ENCODE measurements around the gene PRDM15. TPM values are rescaled to one million over a fixed set of nuclear protein-coding genes. Genes with fewer than 3 reads are reported as not detected.

PRDM15 gene
- total RNA-seq, 1 experiment from 2014 or later, result 9.8 TPM

- Histone ChIP-seq H3K27ac (ENCODE audit: low read depth, low read length) (no peak overlapping the region), H3K9ac (ENCODE audit: low read length) (no peak overlapping the region), H3K9me2 (ENCODE audit: insufficient read depth) (no peaks in the 10 kb centered on the region), H3K4me3 (replicated peaks in 1 of 2; ENCODE audit: low read depth in 1 of 2, low read length in 2 of 2) (no peak overlapping the region), H3K36me3 (ENCODE audit: control insufficient read depth in 1 of 2, insufficient read depth in 2 of 2, low read length in 2 of 2) (no peaks in the 10 kb centered on the region; a peak in 1 of 4 replicates), H3K4me1 (ENCODE audit: control insufficient read depth in 1 of 2, insufficient read depth in 2 of 2, low read length in 2 of 2) (peaks cover 21 to 27% of the 10 kb centered on the region in 2 experiments), H3K27me3 (ENCODE audit: insufficient read depth, low read length) (no peaks in the 10 kb centered on the region), H3K4me2 (ENCODE audit: low read length) (no peak overlapping the region), H3K9me3 (ENCODE audit: control insufficient read depth in 1 of 2, insufficient read depth in 1 of 2, low read depth in 1 of 2, low read length in 2 of 2) (no peaks in the 10 kb centered on the region), H4K20me1 (ENCODE audit: insufficient read depth) (no peaks in the 10 kb centered on the region), H2AFZ (ENCODE audit: low read depth, low read length, poor library complexity, severe bottlenecking) (no peak overlapping the region), H3K79me2 (ENCODE audit: insufficient read depth, low read length) (peaks cover 13% of the 10 kb centered on the region; the same call in 1 of the 2 replicates)
- CTCF ChIA-PET, result no interaction called here
- RAD21 ChIA-PET (ENCODE audit: low non-redundant PET in 1 of 2, low total read pairs in 2 of 2, uncharacterized antibody in 2 of 2, unreplicated experiment in 2 of 2), result no interaction called here
- DNase-seq (ENCODE audit: low read depth, low spot score) (no peak), ATAC-seq (no peak)
- BruUV-seq (replicated peaks), result no TSS peak
- TF ChIP-seq JUND (IDR thresholded peaks at IDR 0.05), result no peak
- TF ChIP-seq RAD21 (IDR thresholded peaks at IDR 0.05; ENCODE audit: low read depth), result no peak
- no peak for TF ChIP-seq SP1 (IDR thresholded peaks at IDR 0.05; ENCODE audit: low read depth)
- no peak for TF ChIP-seq CTCF (IDR thresholded peaks at IDR 0.05 in 2 of 3, conservative IDR thresholded peaks at IDR 0.05 in 1 of 3; ENCODE audit: borderline replicate concordance in 1 of 3, insufficient read depth in 1 of 3, low read depth in 2 of 3, low read length in 2 of 3)
- no peak for TF ChIP-seq CBX3 (IDR thresholded peaks at IDR 0.05; ENCODE audit: low read depth)
- TF ChIP-seq SIN3A (IDR thresholded peaks at IDR 0.05; ENCODE audit: low read depth), result no peak
- TF ChIP-seq EZH2 (IDR thresholded peaks at IDR 0.05), result no peak
- TF ChIP-seq MAX (IDR thresholded peaks at IDR 0.05), result no peak
- POLR2A ChIA-PET, result no interaction called here
- intact Hi-C loops (cut with micrococcal nuclease), result no loop called here
Measured at GRCh38 chr21:41927727-41928409, 48.7 kb upstream of the PRDM15 start.

- Histone ChIP-seq H3K9me2 (ENCODE audit: insufficient read depth) (no peaks in the 10 kb centered on the region), H3K9ac (ENCODE audit: low read length) (no peak overlapping the region), H3K27me3 (ENCODE audit: insufficient read depth, low read length) (no peaks in the 10 kb centered on the region), H3K4me1 (ENCODE audit: control insufficient read depth in 1 of 2, insufficient read depth in 2 of 2, low read length in 2 of 2) (peaks cover 12 to 17% of the 10 kb centered on the region in 2 experiments), H4K20me1 (ENCODE audit: insufficient read depth) (no peaks in the 10 kb centered on the region), H3K36me3 (ENCODE audit: control insufficient read depth in 1 of 2, insufficient read depth in 2 of 2, low read length in 2 of 2) (no peaks in the 10 kb centered on the region; a peak in 1 of 4 replicates), H3K27ac (ENCODE audit: low read depth, low read length) (no peak overlapping the region), H3K79me2 (ENCODE audit: insufficient read depth, low read length) (peaks cover 13% of the 10 kb centered on the region; the same call in 1 of the 2 replicates), H3K9me3 (ENCODE audit: control insufficient read depth in 1 of 2, insufficient read depth in 1 of 2, low read depth in 1 of 2, low read length in 2 of 2) (no peaks in the 10 kb centered on the region), H2AFZ (ENCODE audit: low read depth, low read length, poor library complexity, severe bottlenecking) (no peak overlapping the region), H3K4me3 (replicated peaks in 1 of 2; ENCODE audit: low read depth in 1 of 2, low read length in 2 of 2) (no peak overlapping the region), H3K4me2 (ENCODE audit: low read length) (no peak overlapping the region)
- RAD21 ChIA-PET (ENCODE audit: low non-redundant PET in 1 of 2, low total read pairs in 2 of 2, uncharacterized antibody in 2 of 2, unreplicated experiment in 2 of 2), result no interaction called here
- POLR2A ChIA-PET, result no interaction called here
- BruUV-seq (replicated peaks), result no TSS peak
- DNase-seq (ENCODE audit: low read depth, low spot score) (no peak), ATAC-seq (no peak)
- CTCF ChIA-PET, result interaction anchor here (0.9 kb wide), 1 partner anchor 191 kb away, joined by 3 read pairs; no protein-coding TSS in a partner anchor
- intact Hi-C loops (cut with micrococcal nuclease), result no loop called here
- TF ChIP-seq POLR2AphosphoS5 (IDR thresholded peaks at IDR 0.05; ENCODE audit: low read depth, low read length) (no peak), RAD21 (IDR thresholded peaks at IDR 0.05; ENCODE audit: low read depth) (no peak), CTCF (IDR thresholded peaks at IDR 0.05 in 2 of 3, conservative IDR thresholded peaks at IDR 0.05 in 1 of 3; ENCODE audit: borderline replicate concordance in 1 of 3, insufficient read depth in 1 of 3, low read depth in 2 of 3, low read length in 2 of 3) (no peak), ATF3 (IDR thresholded peaks at IDR 0.05) (no peak), MAX (IDR thresholded peaks at IDR 0.05) (no peak), YY1 (IDR thresholded peaks at IDR 0.05; ENCODE audit: extremely low read depth, insufficient replicate concordance, low read depth, low read length) (no peak), JUND (IDR thresholded peaks at IDR 0.05) (no peak)
Measured at GRCh38 chr21:41926807-41927171, 47.6 kb upstream of the PRDM15 start.
